H9 (cell line): ENCODE measurements around the gene PRSS57. TPM values are rescaled to one million over a fixed set of nuclear protein-coding genes. Genes with fewer than 3 reads are reported as not detected.
A peak's percentile ranks its signal among the peaks of the same experiment; 100 is the strongest.

Experiments used
- DNase-seq: peaks from one replicate; pipeline ENCODE4 v3.0.0-alpha.2; 2017
- H2AFZ ChIP-seq: one replicate; pipeline ENCODE4 v1.6.1; 2013; ENCODE audit warnings: mild to moderate bottlenecking, low read length, control low read depth, moderate library complexity
- H2AK5ac ChIP-seq: 2 replicates; pipeline ENCODE4 v1.6.1; 2013; ENCODE audit warnings: low read length, control low read depth, mixed read lengths; ENCODE audit not compliant: insufficient read length
- H2BK120ac ChIP-seq: one replicate; pipeline ENCODE4 v1.6.1; 2013; ENCODE audit warnings: low read depth, mild to moderate bottlenecking, low read length, control low read depth, inconsistent platforms; ENCODE audit not compliant: poor library complexity, severe bottlenecking
- H2BK12ac ChIP-seq: 2 replicates; pipeline ENCODE4 v1.6.1; 2013; ENCODE audit warnings: low read length, control low read depth, mixed read lengths, low read depth; ENCODE audit not compliant: insufficient read length
- H2BK15ac ChIP-seq: 2 replicates; pipeline ENCODE4 v1.6.1; 2013; ENCODE audit warnings: low read depth, low read length, control low read depth
- H2BK20ac ChIP-seq: one replicate; pipeline ENCODE4 v1.6.1; 2013; ENCODE audit warnings: low read depth, mild to moderate bottlenecking, low read length, control low read depth, inconsistent platforms; ENCODE audit not compliant: poor library complexity, severe bottlenecking
- H2BK5ac ChIP-seq: 2 replicates; pipeline ENCODE4 v1.6.1; 2013; ENCODE audit warnings: low read length, control low read depth, mixed read lengths; ENCODE audit not compliant: insufficient read length
- H3K14ac ChIP-seq: 2 replicates; pipeline ENCODE4 v1.6.1; 2013; ENCODE audit warnings: low read length, control low read depth; ENCODE audit not compliant: insufficient read depth
- H3K18ac ChIP-seq: 2 replicates; pipeline ENCODE4 v1.6.1; 2013; ENCODE audit warnings: low read depth, mild to moderate bottlenecking, mixed read lengths, low read length, control low read depth; ENCODE audit not compliant: insufficient read length
- H3K23ac ChIP-seq: 2 replicates; pipeline ENCODE4 v1.6.1; 2013; ENCODE audit warnings: low read length, control low read depth, mixed read lengths, low read depth; ENCODE audit not compliant: insufficient read length
- H3K23me2 ChIP-seq: 2 replicates; pipeline ENCODE4 v1.6.1; 2013; ENCODE audit warnings: low read depth, mild to moderate bottlenecking, mixed read lengths, low read length, control low read depth; ENCODE audit not compliant: insufficient read length, poor library complexity, severe bottlenecking
- H3K27ac ChIP-seq: 2 replicates; pipeline ENCODE4 v1.5.1; 2013; ENCODE audit warnings: low read length, control low read depth, mixed read lengths, low read depth; ENCODE audit not compliant: insufficient read length
- H3K27me3 ChIP-seq: 2 replicates; pipeline ENCODE4 v1.6.1; 2013; ENCODE audit warnings: low read length, control low read depth, inconsistent platforms; ENCODE audit not compliant: insufficient read depth
- H3K4ac ChIP-seq: 2 replicates; pipeline ENCODE4 v1.6.1; 2013; ENCODE audit warnings: low read depth, mild to moderate bottlenecking, control low read depth, inconsistent platforms, low read length, moderate library complexity
- H3K4me1 ChIP-seq: 2 replicates; pipeline ENCODE4 v1.6.1; 2013; ENCODE audit warnings: low read length, control low read depth, inconsistent platforms; ENCODE audit not compliant: insufficient read depth
- H3K4me2 ChIP-seq: 2 replicates; pipeline ENCODE4 v1.6.1; 2013; ENCODE audit warnings: low read length, control low read depth, mixed read lengths; ENCODE audit not compliant: insufficient read length, insufficient read depth
- H3K56ac ChIP-seq: 2 replicates; pipeline ENCODE4 v1.6.1; 2013; ENCODE audit warnings: low read depth, mild to moderate bottlenecking, mixed read lengths, low read length, control low read depth; ENCODE audit not compliant: insufficient read length
- H3K79me1 ChIP-seq: 2 replicates; pipeline ENCODE4 v1.6.1; 2013; ENCODE audit warnings: low read depth, mild to moderate bottlenecking, moderate library complexity, low read length, control low read depth, inconsistent platforms; ENCODE audit not compliant: insufficient read depth, poor library complexity, severe bottlenecking
- H3K79me2 ChIP-seq: 2 replicates; pipeline ENCODE4 v1.6.1; 2013; ENCODE audit warnings: low read length, control low read depth, inconsistent platforms; ENCODE audit not compliant: insufficient read depth
- H3K9ac ChIP-seq: 2 replicates; pipeline ENCODE4 v1.6.1; 2013; ENCODE audit warnings: low read length, control low read depth, mixed read lengths; ENCODE audit not compliant: insufficient read length; ENCODE audit errors: extremely low read depth
- H3K9me3 ChIP-seq: one replicate; pipeline ENCODE4 v1.6.1; 2013; ENCODE audit warnings: low read depth, low read length, inconsistent platforms; ENCODE audit not compliant: control insufficient read depth
- H3T11ph ChIP-seq: one replicate; pipeline ENCODE4 v1.6.1; 2013; ENCODE audit warnings: mild to moderate bottlenecking, low read length, control low read depth, inconsistent platforms
- H4K20me1 ChIP-seq: one replicate; pipeline ENCODE4 v1.6.1; 2013; ENCODE audit not compliant: control insufficient read depth, insufficient read length, insufficient read depth
- H4K5ac ChIP-seq: 2 replicates; pipeline ENCODE4 v1.6.1; 2013; ENCODE audit warnings: low read depth, mild to moderate bottlenecking, mixed read lengths, low read length, control low read depth; ENCODE audit not compliant: insufficient read length
- H4K8ac ChIP-seq: replicated peaks from 2 replicates; pipeline ENCODE4 v1.6.1; 2013; ENCODE audit warnings: low read length, control low read depth, mixed read lengths, low read depth; ENCODE audit not compliant: insufficient read length
- H4K91ac ChIP-seq: 2 replicates; pipeline ENCODE4 v1.6.1; 2013; ENCODE audit warnings: low read depth, mild to moderate bottlenecking, moderate library complexity, mixed read lengths, low read length, control low read depth; ENCODE audit not compliant: insufficient read length
- H3K27ac Mint-ChIP-seq, 3 experiments: 2 replicates in 2 of 3; 3 replicates in 1 of 3; pipeline ENCODE4 v1.8.0; 2020 to 2021; ENCODE audit warnings: mixed read lengths in 3 of 3, mild to moderate bottlenecking in 1 of 3, moderate library complexity in 1 of 3
- H3K27me3 Mint-ChIP-seq: 2 replicates; pipeline ENCODE4 v1.8.0; 2021; ENCODE audit warnings: low read depth, mild to moderate bottlenecking, moderate library complexity, mixed read lengths
- H3K36me3 Mint-ChIP-seq, 3 experiments: 2 replicates in 2 of 3; 3 replicates in 1 of 3; pipeline ENCODE4 v1.8.0; 2020 to 2021; ENCODE audit warnings: low read depth in 3 of 3, mixed read lengths in 3 of 3; ENCODE audit not compliant: insufficient read depth in 1 of 3
- H3K4me1 Mint-ChIP-seq, 2 experiments: 2 replicates each; pipeline ENCODE4 v1.8.0; 2020; ENCODE audit warnings: mixed read lengths in 2 of 2
- H3K4me3 Mint-ChIP-seq, 2 experiments: 2 replicates in 1 of 2; 3 replicates in 1 of 2; pipeline ENCODE4 v1.8.0; 2020 to 2021; ENCODE audit warnings: mild to moderate bottlenecking in 2 of 2, mixed read lengths in 2 of 2, moderate library complexity in 1 of 2
- H3K9me3 Mint-ChIP-seq, 2 experiments: 2 replicates in 1 of 2; 3 replicates in 1 of 2; pipeline ENCODE4 v1.8.0; 2020; ENCODE audit warnings: mild to moderate bottlenecking in 2 of 2, mixed read lengths in 2 of 2, moderate library complexity in 1 of 2
- WGBS: extraction: QIAGEN DNeasy Blood & Tissue Kit; methylation state at CpG from one replicate; pipeline ENCODE4 v1.1.7; 2013; ENCODE audit warnings: missing lambda C conversion rate, low lambda C conversion rate, mixed read lengths; ENCODE audit not compliant: insufficient read length; ENCODE audit errors: extremely low coverage; 5-methylcytosine and 5-hydroxymethylcytosine counted together
- total RNA-seq: library from RNA; stranded (reverse); gene quantifications from 2 replicates; pipeline ENCODE4 v1.2.1, GENCODE V29; 2021
- TF ChIP-seq, protein P1 (sequence below): fragments of 200-600 bp; sonication (generic); conservative IDR thresholded peaks from 3 replicates; pipeline ENCODE4 v1.8.0; 2021; ENCODE audit warnings: antibody characterized with exemption, mild to moderate bottlenecking

Gene PRSS57
- total RNA-seq, 1 experiment from 2014 or later: not detected

DNA sequence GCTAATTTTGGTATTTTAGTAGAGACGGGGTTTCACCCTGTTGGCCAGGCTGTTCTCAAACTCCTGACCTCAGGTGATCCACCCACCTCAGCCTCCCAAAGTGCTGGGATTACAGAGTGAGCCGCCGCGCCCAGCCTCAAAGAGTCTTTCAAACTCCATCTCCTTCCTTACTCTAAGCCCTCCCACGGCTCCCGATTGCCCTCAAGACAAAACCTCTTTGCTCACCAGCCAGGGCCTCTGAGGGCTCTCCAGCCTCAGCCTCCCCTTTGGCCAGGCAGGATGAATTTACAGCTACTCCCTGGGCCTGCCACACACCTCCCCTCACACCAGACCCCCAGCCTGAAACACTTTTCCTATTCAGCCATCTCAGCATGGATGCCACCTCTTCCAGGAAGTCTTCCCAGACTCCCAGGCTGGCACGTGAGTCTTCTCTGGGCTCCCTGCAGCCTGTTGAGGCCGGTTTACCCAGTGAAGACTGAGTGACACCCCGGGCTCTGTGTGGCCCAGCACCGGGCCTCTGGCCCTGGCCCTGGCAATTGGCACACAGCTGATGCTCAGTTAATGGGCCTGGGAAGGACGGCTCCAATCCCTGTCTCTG, 7.6 kb downstream of the PRSS57 start:
- H3K4me3 Mint-ChIP-seq: no peak overlapping the region; a peak in 1 of 5 replicates
- no peaks in the 10 kb centered on the region for H3K79me1 ChIP-seq
- no peak overlapping the region for H4K8ac ChIP-seq
- no peak overlapping the region for H3T11ph ChIP-seq
- H3K56ac ChIP-seq: no peak overlapping the region
- no peaks in the 10 kb centered on the region for H3K79me2 ChIP-seq
- peaks cover 10% of the 10 kb centered on the region for H3K27me3 Mint-ChIP-seq
- H2BK5ac ChIP-seq: no peak overlapping the region
- H3K23ac ChIP-seq: no peak overlapping the region
- TF ChIP-seq, protein P1, sequence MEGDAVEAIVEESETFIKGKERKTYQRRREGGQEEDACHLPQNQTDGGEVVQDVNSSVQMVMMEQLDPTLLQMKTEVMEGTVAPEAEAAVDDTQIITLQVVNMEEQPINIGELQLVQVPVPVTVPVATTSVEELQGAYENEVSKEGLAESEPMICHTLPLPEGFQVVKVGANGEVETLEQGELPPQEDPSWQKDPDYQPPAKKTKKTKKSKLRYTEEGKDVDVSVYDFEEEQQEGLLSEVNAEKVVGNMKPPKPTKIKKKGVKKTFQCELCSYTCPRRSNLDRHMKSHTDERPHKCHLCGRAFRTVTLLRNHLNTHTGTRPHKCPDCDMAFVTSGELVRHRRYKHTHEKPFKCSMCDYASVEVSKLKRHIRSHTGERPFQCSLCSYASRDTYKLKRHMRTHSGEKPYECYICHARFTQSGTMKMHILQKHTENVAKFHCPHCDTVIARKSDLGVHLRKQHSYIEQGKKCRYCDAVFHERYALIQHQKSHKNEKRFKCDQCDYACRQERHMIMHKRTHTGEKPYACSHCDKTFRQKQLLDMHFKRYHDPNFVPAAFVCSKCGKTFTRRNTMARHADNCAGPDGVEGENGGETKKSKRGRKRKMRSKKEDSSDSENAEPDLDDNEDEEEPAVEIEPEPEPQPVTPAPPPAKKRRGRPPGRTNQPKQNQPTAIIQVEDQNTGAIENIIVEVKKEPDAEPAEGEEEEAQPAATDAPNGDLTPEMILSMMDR: no peak
- peaks cover 3% of the 10 kb centered on the region in 2 experiments; a peak in 1 of 4 replicates for H3K4me1 Mint-ChIP-seq
- no peak overlapping the region for H4K5ac ChIP-seq
- H3K4me1 ChIP-seq: no peaks in the 10 kb centered on the region
- H3K4ac ChIP-seq: no peak overlapping the region
- H3K14ac ChIP-seq: no peak overlapping the region
- no peak overlapping the region for H2BK15ac ChIP-seq
- no CpG with 5 or more reads among the region's 11 CpGs for WGBS
- H3K9ac ChIP-seq: no peak overlapping the region
- no peak overlapping the region for H3K18ac ChIP-seq
- no peak overlapping the region for H3K27ac ChIP-seq
- DNase-seq: no peak
- H3K9me3 Mint-ChIP-seq: peaks cover 3 to 5% of the 10 kb centered on the region in 2 experiments; a peak in 2 of 5 replicates
- no peak overlapping the region for H3K4me2 ChIP-seq
- no peak overlapping the region for H2AFZ ChIP-seq
- no peaks in the 10 kb centered on the region for H3K36me3 Mint-ChIP-seq
- H2BK120ac ChIP-seq: no peak overlapping the region
- H3K27ac Mint-ChIP-seq: peak overlapping the region in 1 of 3 experiments; percentile 67; a peak in 1 of 7 replicates
- H3K27me3 ChIP-seq: no peaks in the 10 kb centered on the region
- no peaks in the 10 kb centered on the region for H3K9me3 ChIP-seq
- H4K91ac ChIP-seq: no peak overlapping the region
- H4K20me1 ChIP-seq: no peaks in the 10 kb centered on the region
- H2BK12ac ChIP-seq: no peak overlapping the region
- no peaks in the 10 kb centered on the region for H3K23me2 ChIP-seq
- H2BK20ac ChIP-seq: no peak overlapping the region
- H2AK5ac ChIP-seq: no peak overlapping the region
